SK-N-SH (cell line): ENCODE data around the gene PDE4A. TPM values are rescaled to one million over a fixed set of nuclear protein-coding genes. Genes with fewer than 3 reads are reported as not detected.
"Not testable (repeated sequence)": the region's sequence is repeated elsewhere in the genome, so short reads cannot be mapped to it uniquely, and the experiment has no call there.

Source experiments
- CTCF ChIA-PET: fragments of 300-600, 350-600 bp; formaldehyde crosslinking; extraction: SDS; loops from one replicate; lab custom pipeline; 2021; lab: Yijun Ruan, JAX
- POLR2A ChIA-PET: fragments of 350-600 bp; sonication (Branson Sonifier 250); formaldehyde crosslinking; extraction: SDS; loops from one replicate; lab custom pipeline; 2020; ENCODE audit warnings: antibody characterized with exemption, inconsistent platforms; lab: Yijun Ruan, JAX
- DNase-seq: peaks from one replicate; pipeline ENCODE4 v3.0.0; 2012
- H2AFZ ChIP-seq: fragments of 200-600 bp; sonication (generic); 2 replicates; pipeline ENCODE4 v1.8.1; 2016; ENCODE audit warnings: antibody characterized with exemption, mild to moderate bottlenecking, low read depth
- H3F3A ChIP-seq: fragments of 200-600 bp; sonication (generic); replicated peaks from 2 replicates; pipeline ENCODE3; 2016; ENCODE audit warnings: antibody characterized with exemption, mild to moderate bottlenecking; ENCODE audit not compliant: insufficient read depth
- H3K27ac ChIP-seq, 2 experiments: fragments of 200-500 bp in 1 of 2; fragments of 200-600 bp in 1 of 2; sonication (Bioruptor generic) in 1 of 2; sonication (generic), shearing (Covaris generic) in 1 of 2; 2 replicates each; pipeline versions ENCODE4 v1.5.1 to v1.6.1; 2014 to 2016; ENCODE audit warnings: low read depth in 2 of 2, inconsistent platforms in 1 of 2, low read length in 1 of 2, mild to moderate bottlenecking in 1 of 2, mixed read lengths in 1 of 2
- H3K27me3 ChIP-seq: fragments of 200-600 bp; sonication (generic), shearing (Covaris generic); 2 replicates; pipeline ENCODE4 v1.6.1; 2016; ENCODE audit warnings: mixed run types; ENCODE audit not compliant: insufficient read depth
- H3K36me3 ChIP-seq, 2 experiments: fragments of 200-500 bp in 1 of 2; fragments of 200-600 bp in 1 of 2; sonication (Bioruptor generic) in 1 of 2; sonication (generic) in 1 of 2; replicated peaks in 1 of 2; 2 replicates each; pipeline versions ENCODE3 to v1.5.1; 2014 to 2016; ENCODE audit warnings: low read length in 1 of 2, mild to moderate bottlenecking in 1 of 2; ENCODE audit not compliant: insufficient read depth in 2 of 2, control insufficient read depth in 1 of 2
- H3K4me1 ChIP-seq, 2 experiments: fragments of 200-500 bp in 1 of 2; fragments of 200-600 bp in 1 of 2; sonication (Bioruptor generic) in 1 of 2; sonication (generic), shearing (Covaris generic) in 1 of 2; 2 replicates each; pipeline versions ENCODE4 v1.5.1 to v1.6.1; 2014 to 2016; ENCODE audit warnings: low read depth in 1 of 2, low read length in 1 of 2, mixed run types in 1 of 2; ENCODE audit not compliant: insufficient read depth in 2 of 2, control insufficient read depth in 1 of 2
- H3K4me2 ChIP-seq: fragments of 200-600 bp; sonication (generic), shearing (Covaris generic); 2 replicates; pipeline ENCODE4 v1.6.1; 2017; ENCODE audit warnings: mixed run types
- H3K4me3 ChIP-seq, 2 experiments: fragments of 200-500 bp in 1 of 2; fragments of 200-600 bp in 1 of 2; sonication (Bioruptor generic) in 1 of 2; sonication (generic), shearing (Covaris generic) in 1 of 2; 2 replicates each; pipeline versions ENCODE4 v1.5.1 to v1.8.1; 2014 to 2016; ENCODE audit warnings: low read depth in 2 of 2, inconsistent platforms in 1 of 2, low read length in 1 of 2, mild to moderate bottlenecking in 1 of 2, mixed read lengths in 1 of 2, moderate library complexity in 1 of 2
- H3K79me2 ChIP-seq: fragments of 200-600 bp; sonication (generic); 2 replicates; pipeline ENCODE4 v1.8.1; 2017; ENCODE audit warnings: mild to moderate bottlenecking; ENCODE audit not compliant: insufficient read depth
- H3K9ac ChIP-seq: fragments of 200-600 bp; sonication (generic); 2 replicates; pipeline ENCODE4 v1.6.1; 2017; ENCODE audit warnings: mixed run types
- H3K9me2 ChIP-seq: fragments of 200-600 bp; sonication (generic); 2 replicates; pipeline ENCODE4 v1.6.1; 2017; ENCODE audit warnings: mixed run types
- H3K9me3 ChIP-seq: fragments of 200-600 bp; sonication (generic); 2 replicates; pipeline ENCODE4 v1.6.1; 2017; ENCODE audit warnings: mixed run types, mild to moderate bottlenecking, moderate library complexity
- H4K20me1 ChIP-seq: fragments of 200-600 bp; sonication (generic); 2 replicates; pipeline ENCODE4 v1.6.1; 2017; ENCODE audit warnings: mild to moderate bottlenecking, mixed run types; ENCODE audit not compliant: insufficient read depth
- CHD2 ChIP-seq: fragments of 150-350 bp; IDR thresholded peaks from 2 replicates; pipeline ENCODE4 v1.6.1; 2018; ENCODE audit warnings: low read length; ENCODE audit not compliant: partially characterized antibody
- ELF1 ChIP-seq: IDR thresholded peaks from 2 replicates; pipeline ENCODE4 v1.4.0; 2012
- EZH2phosphoT487 ChIP-seq: fragments of 200-600 bp; sonication (generic); IDR thresholded peaks from 2 replicates; pipeline ENCODE4 v1.6.1; 2017; ENCODE audit warnings: low read depth, mixed run types, mild to moderate bottlenecking, antibody characterized with exemption, moderate library complexity, borderline replicate concordance
- FOSL2 ChIP-seq: IDR thresholded peaks from 2 replicates; pipeline ENCODE4 v1.4.0; 2012; ENCODE audit warnings: low read depth, mild to moderate bottlenecking, moderate library complexity, borderline replicate concordance
- FOXJ3 ChIP-seq: sonication (generic); formaldehyde crosslinking; IDR thresholded peaks from 2 replicates; pipeline ENCODE4 v1.5.1; 2020; ENCODE audit warnings: mild to moderate bottlenecking, missing genetic modification reagents
- JUND ChIP-seq: IDR thresholded peaks from 2 replicates; pipeline ENCODE4 v1.4.0; 2012
- MXI1 ChIP-seq: IDR thresholded peaks from 2 replicates; pipeline ENCODE4 v1.6.1; 2012; ENCODE audit warnings: mild to moderate bottlenecking, low read depth, low read length, improper control_type of control experiment
- NFIC ChIP-seq: IDR thresholded peaks from 2 replicates; pipeline ENCODE4 v1.4.0; 2012; ENCODE audit warnings: borderline replicate concordance
- POLR2AphosphoS5 ChIP-seq: IDR thresholded peaks from 2 replicates; pipeline ENCODE4 v1.6.1; 2012; ENCODE audit warnings: low read depth, low read length
- RFX5 ChIP-seq: IDR thresholded peaks from 2 replicates; pipeline ENCODE4 v1.6.1; 2012; ENCODE audit warnings: mild to moderate bottlenecking, improper control_type of control experiment, low read length
- RXRA ChIP-seq: IDR thresholded peaks from 2 replicates; pipeline ENCODE4 v1.4.0; 2012; ENCODE audit warnings: low read depth, mild to moderate bottlenecking, borderline replicate concordance
- SIN3A ChIP-seq: IDR thresholded peaks from 2 replicates; pipeline ENCODE4 v1.6.1; 2012; ENCODE audit warnings: low read depth, mild to moderate bottlenecking, low read length, moderate library complexity, borderline replicate concordance
- TAF1 ChIP-seq: IDR thresholded peaks from 2 replicates; pipeline ENCODE4 v1.6.1; 2012; ENCODE audit warnings: low read depth, mild to moderate bottlenecking, low read length, moderate library complexity, borderline replicate concordance
- TCF12 ChIP-seq: IDR thresholded peaks from 2 replicates; pipeline ENCODE4 v1.4.0; 2012
- TEAD4 ChIP-seq: IDR thresholded peaks from 2 replicates; pipeline ENCODE4 v1.4.0; 2012; ENCODE audit warnings: mild to moderate bottlenecking, borderline replicate concordance; ENCODE audit not compliant: insufficient read depth
- WGBS: methylation state at CpG from one replicate; pipeline ENCODE4 v1.1.6; 2017; ENCODE audit warnings: low lambda C conversion rate; 5-methylcytosine and 5-hydroxymethylcytosine counted together
- polyA plus RNA-seq, 3 experiments: library from polyadenylated mRNA; depleted of rRNA; stranded (reverse); fragments of >200 nt; gene quantifications; 2 replicates each; pipeline ENCODE4 v1.2.3, GENCODE V29; 2012
- TF ChIP-seq, protein P1 (sequence below): IDR thresholded peaks from 2 replicates; pipeline ENCODE4 v1.6.1; 2012; ENCODE audit warnings: mild to moderate bottlenecking, low read depth, low read length, moderate library complexity
- TF ChIP-seq, protein P2 (sequence below): IDR thresholded peaks from 2 replicates; pipeline ENCODE4 v1.4.0; 2012; ENCODE audit warnings: low read depth, borderline replicate concordance

The PDE4A gene
- polyA plus RNA-seq, 1 of the 3 experiments (the other 2 are of a cell fraction), result 2.9 TPM

- H3K79me2 ChIP-seq, result peaks cover 12% of the 10 kb centered on the region
- 93% methylated on average over 5 of the region's 5 CpGs for WGBS
Measured at GRCh38 chr19:10374931-10375330, 45.4 kb upstream of the PDE4A start.

GRCh38 chr19:10377140-10377640 is 43.1 kb upstream of the PDE4A start:
- H3K4me3 ChIP-seq, DNase-seq, H3K4me1 ChIP-seq, H4K20me1 ChIP-seq, H3K36me3 ChIP-seq, H3K4me2 ChIP-seq, H3K27ac ChIP-seq, H3K9me2 ChIP-seq, H3K9ac ChIP-seq, H3F3A ChIP-seq, POLR2A ChIA-PET, H2AFZ ChIP-seq, H3K9me3 ChIP-seq, H3K27me3 ChIP-seq: not testable (repeated sequence)
- peaks cover 14% of the 10 kb centered on the region for H3K79me2 ChIP-seq
- CTCF ChIA-PET, result interaction anchor here (1.5 to 20.2 kb wide), 2 partner anchors 13 to 113 kb away, joined by 3 to 596 read pairs; partner anchors contain the start of gene ICAM1
- WGBS, result 91% methylated on average over 2 of the region's 2 CpGs

More at GRCh38 chr19:10374931-10375330, 45.4 kb upstream of the PDE4A start:
- Histone ChIP-seq H3K4me1 (peaks cover 0 to 6% of the 10 kb centered on the region in 2 experiments; a peak in 1 of 4 replicates), H3F3A (no peaks in the 10 kb centered on the region), H2AFZ (no peak overlapping the region), H4K20me1 (no peaks in the 10 kb centered on the region), H3K4me2 (no peak overlapping the region), H3K27ac (no peak overlapping the region), H3K27me3 (no peaks in the 10 kb centered on the region), H3K9me3 (no peaks in the 10 kb centered on the region), H3K9ac (no peak overlapping the region), H3K4me3 (no peak overlapping the region), H3K9me2 (no peaks in the 10 kb centered on the region), H3K36me3 (peaks cover 3 to 10% of the 10 kb centered on the region in 2 experiments)
- ChIA-PET POLR2A (no interaction called here), CTCF (interaction anchor here (0.6 to 20.2 kb wide), 4 partner anchors 8 to 111 kb away, joined by 3 to 596 read pairs (median 4); partner anchors contain the start of gene ICAM1)
- no peak for TF ChIP-seq MXI1
- TF ChIP-seq, protein P1, sequence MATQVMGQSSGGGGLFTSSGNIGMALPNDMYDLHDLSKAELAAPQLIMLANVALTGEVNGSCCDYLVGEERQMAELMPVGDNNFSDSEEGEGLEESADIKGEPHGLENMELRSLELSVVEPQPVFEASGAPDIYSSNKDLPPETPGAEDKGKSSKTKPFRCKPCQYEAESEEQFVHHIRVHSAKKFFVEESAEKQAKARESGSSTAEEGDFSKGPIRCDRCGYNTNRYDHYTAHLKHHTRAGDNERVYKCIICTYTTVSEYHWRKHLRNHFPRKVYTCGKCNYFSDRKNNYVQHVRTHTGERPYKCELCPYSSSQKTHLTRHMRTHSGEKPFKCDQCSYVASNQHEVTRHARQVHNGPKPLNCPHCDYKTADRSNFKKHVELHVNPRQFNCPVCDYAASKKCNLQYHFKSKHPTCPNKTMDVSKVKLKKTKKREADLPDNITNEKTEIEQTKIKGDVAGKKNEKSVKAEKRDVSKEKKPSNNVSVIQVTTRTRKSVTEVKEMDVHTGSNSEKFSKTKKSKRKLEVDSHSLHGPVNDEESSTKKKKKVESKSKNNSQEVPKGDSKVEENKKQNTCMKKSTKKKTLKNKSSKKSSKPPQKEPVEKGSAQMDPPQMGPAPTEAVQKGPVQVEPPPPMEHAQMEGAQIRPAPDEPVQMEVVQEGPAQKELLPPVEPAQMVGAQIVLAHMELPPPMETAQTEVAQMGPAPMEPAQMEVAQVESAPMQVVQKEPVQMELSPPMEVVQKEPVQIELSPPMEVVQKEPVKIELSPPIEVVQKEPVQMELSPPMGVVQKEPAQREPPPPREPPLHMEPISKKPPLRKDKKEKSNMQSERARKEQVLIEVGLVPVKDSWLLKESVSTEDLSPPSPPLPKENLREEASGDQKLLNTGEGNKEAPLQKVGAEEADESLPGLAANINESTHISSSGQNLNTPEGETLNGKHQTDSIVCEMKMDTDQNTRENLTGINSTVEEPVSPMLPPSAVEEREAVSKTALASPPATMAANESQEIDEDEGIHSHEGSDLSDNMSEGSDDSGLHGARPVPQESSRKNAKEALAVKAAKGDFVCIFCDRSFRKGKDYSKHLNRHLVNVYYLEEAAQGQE, result no peak
- TF ChIP-seq POLR2AphosphoS5, result no peak
- TF ChIP-seq RXRA, result no peak
- no peak for TF ChIP-seq JUND
- no peak for TF ChIP-seq EZH2phosphoT487
- TF ChIP-seq ELF1, result no peak
- TF ChIP-seq TAF1, result no peak
- DNase-seq, result no peak

DNA sequence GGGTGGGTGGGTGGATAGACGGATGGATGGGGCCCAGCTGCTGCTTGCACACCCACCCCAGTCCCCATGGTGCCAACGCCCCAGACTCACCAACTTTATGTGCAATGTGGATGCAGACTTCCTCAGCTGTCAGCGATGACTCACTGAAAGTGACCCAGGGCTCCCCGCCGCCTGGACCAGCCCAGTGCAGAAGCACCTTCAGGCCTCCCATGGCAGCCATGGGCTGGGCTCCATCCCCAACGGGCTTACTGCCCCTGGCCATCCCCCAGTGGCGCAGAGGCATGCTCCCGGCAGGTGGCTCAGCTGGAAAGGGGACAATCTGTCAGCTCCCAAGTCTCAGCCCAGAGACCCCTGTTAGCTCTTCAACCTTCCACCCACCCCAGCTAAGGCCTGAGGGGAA is 42.2 kb upstream of the PDE4A start:
- H3K4me1 ChIP-seq, result peaks cover 0 to 9% of the 10 kb centered on the region in 2 experiments; a peak in 1 of 4 replicates
- no peak overlapping the region for H3K27ac ChIP-seq
- H3K9me2 ChIP-seq, result no peaks in the 10 kb centered on the region
- no peaks in the 10 kb centered on the region for H3K27me3 ChIP-seq
- no peak overlapping the region for H2AFZ ChIP-seq
- no peaks in the 10 kb centered on the region for H3F3A ChIP-seq
- DNase-seq, result no peak
- H3K36me3 ChIP-seq, result peaks cover 3 to 4% of the 10 kb centered on the region in 2 experiments
- ChIA-PET CTCF (interaction anchor here (0.8 to 20.2 kb wide), 4 partner anchors 10 to 114 kb away, joined by 3 to 596 read pairs (median 4); partner anchors contain the start of genes CDC37 and ICAM1), POLR2A (no interaction called here)
- WGBS, result 100% methylated on average over 1 of the region's 8 CpGs
- H3K79me2 ChIP-seq, result peaks cover 14% of the 10 kb centered on the region
- no peaks in the 10 kb centered on the region for H3K9me3 ChIP-seq
- no peaks in the 10 kb centered on the region for H4K20me1 ChIP-seq
- no peak overlapping the region for H3K4me2 ChIP-seq
- no peak overlapping the region for H3K9ac ChIP-seq
- H3K4me3 ChIP-seq, result no peak overlapping the region
- TF ChIP-seq CHD2, result no peak
- TF ChIP-seq RFX5, result no peak
- TF ChIP-seq NFIC, result no peak
- no peak for TF ChIP-seq TEAD4
- TF ChIP-seq, protein P2, sequence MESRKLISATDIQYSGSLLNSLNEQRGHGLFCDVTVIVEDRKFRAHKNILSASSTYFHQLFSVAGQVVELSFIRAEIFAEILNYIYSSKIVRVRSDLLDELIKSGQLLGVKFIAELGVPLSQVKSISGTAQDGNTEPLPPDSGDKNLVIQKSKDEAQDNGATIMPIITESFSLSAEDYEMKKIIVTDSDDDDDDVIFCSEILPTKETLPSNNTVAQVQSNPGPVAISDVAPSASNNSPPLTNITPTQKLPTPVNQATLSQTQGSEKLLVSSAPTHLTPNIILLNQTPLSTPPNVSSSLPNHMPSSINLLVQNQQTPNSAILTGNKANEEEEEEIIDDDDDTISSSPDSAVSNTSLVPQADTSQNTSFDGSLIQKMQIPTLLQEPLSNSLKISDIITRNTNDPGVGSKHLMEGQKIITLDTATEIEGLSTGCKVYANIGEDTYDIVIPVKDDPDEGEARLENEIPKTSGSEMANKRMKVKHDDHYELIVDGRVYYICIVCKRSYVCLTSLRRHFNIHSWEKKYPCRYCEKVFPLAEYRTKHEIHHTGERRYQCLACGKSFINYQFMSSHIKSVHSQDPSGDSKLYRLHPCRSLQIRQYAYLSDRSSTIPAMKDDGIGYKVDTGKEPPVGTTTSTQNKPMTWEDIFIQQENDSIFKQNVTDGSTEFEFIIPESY, result no peak
- no peak for TF ChIP-seq TCF12
- TF ChIP-seq FOXJ3 (CRISPR knock-in tag), result no peak
- no peak for TF ChIP-seq SIN3A
- TF ChIP-seq FOSL2, result no peak
